Gastrocnemius medialis (tissue), 4 donors: Measurements from ENCODE around the gene JDP2. TPM values are rescaled to one million over a fixed set of nuclear protein-coding genes. Genes with fewer than 3 reads are reported as not detected.

Source experiments
- ATAC-seq, 2 donors: fragments of 150-250 bp; one replicate each; pipeline ENCODE4 v1.9.1; 2016
- DNase-seq, 2 donors: peaks; one replicate each; pipeline ENCODE4 v3.0.0-alpha.2; 2019
- H3K27ac ChIP-seq, 4 donors: fragments of 200-600 bp; sonication (generic); 1 replicate in 1 of 4; 2 replicates in 3 of 4; pipeline ENCODE4 v1.5.1; 2016 to 2018; ENCODE audit warnings: mild to moderate bottlenecking in 2 of 4, moderate library complexity in 1 of 4
- H3K27me3 ChIP-seq, 3 donors: fragments of 200-600 bp; sonication (generic) in 2 of 3; 1 replicate in 1 of 3; 2 replicates in 2 of 3; pipeline versions ENCODE4 v1.5.1 to v1.6.0; 2016 to 2019; ENCODE audit warnings: mild to moderate bottlenecking in 1 of 3, moderate library complexity in 1 of 3
- H3K36me3 ChIP-seq, 2 donors: fragments of 200-600 bp; sonication (generic) in 1 of 2; one replicate each; pipeline ENCODE4 v1.5.1; 2017 to 2018
- H3K4me1 ChIP-seq, 2 donors: fragments of 200-600 bp; sonication (generic) in 1 of 2; one replicate each; pipeline ENCODE4 v1.5.1; 2016 to 2017; ENCODE audit warnings: mild to moderate bottlenecking in 2 of 2
- H3K4me3 ChIP-seq, 4 donors: fragments of 200-600 bp; sonication (generic) in 3 of 4; 1 replicate in 1 of 4; 2 replicates in 3 of 4; pipeline ENCODE4 v1.5.1; 2016 to 2019; ENCODE audit warnings: mild to moderate bottlenecking in 2 of 4
- H3K9me3 ChIP-seq, 3 donors: fragments of 200-600 bp; sonication (generic) in 2 of 3; 1 replicate in 1 of 3; 2 replicates in 2 of 3; pipeline ENCODE4 v1.5.1; 2016 to 2019
- CTCF ChIP-seq, 5 experiments: fragments of 450-650 bp in 3 of 5; fragments of 200-600 bp in 2 of 5; sonication (generic) in 2 of 5; IDR thresholded peaks in 4 of 5; conservative IDR thresholded peaks in 1 of 5; 1 replicate in 4 of 5; 2 replicates in 1 of 5; pipeline ENCODE4 v1.5.1; 2016 to 2019; ENCODE audit warnings: antibody characterized with exemption in 5 of 5, mild to moderate bottlenecking in 3 of 5, moderate library complexity in 3 of 5
- POLR2A ChIP-seq, 2 donors: fragments of 450-650 bp; IDR thresholded peaks; one replicate each; pipeline ENCODE4 v1.6.1; 2017; ENCODE audit warnings: antibody characterized with exemption in 2 of 2, mild to moderate bottlenecking in 2 of 2, moderate library complexity in 2 of 2
- in situ Hi-C, 4 donors: fragments of 200-750 bp; cut with MboI; loops; one replicate each; pipeline versions ENCODE4 v1.15.0 to v1.8.0; 2017; ENCODE audit warnings: low sequenced_read_pairs in 4 of 4
- intact Hi-C: fragments of 100-400 bp; cut with DNase I; formaldehyde crosslinking; loops from one replicate; pipeline ENCODE4 v1.15.1; 2023; ENCODE audit warnings: low total_unique reads
- total RNA-seq, 4 donors: library from RNA; depleted of rRNA; stranded (reverse); fragments of >200 nt; gene quantifications; one replicate each; pipeline versions ENCODE4 v1.1.0 to v1.2.3, GENCODE V29; 2016

Gene JDP2
- total RNA-seq, 4 donors from 2014 or later, result 17.3 to 80.2 (median 31.7) TPM

GRCh38 chr14:75441728-75442127, 13.9 kb downstream of the JDP2 start:
- no peak for DNase-seq
- Histone ChIP-seq H3K27ac (peak overlapping the region; percentile 78 to 93 (median 84)), H3K27me3 (no peaks in the 10 kb centered on the region), H3K9me3 (no peaks in the 10 kb centered on the region), H3K36me3 (peaks cover 0 to 39% of the 10 kb centered on the region in 2 donors), H3K4me1 (peaks cover 69 to 83% of the 10 kb centered on the region in 2 donors), H3K4me3 (no peak overlapping the region)
- intact Hi-C loops, result no loop called here
- no peak for ATAC-seq
- TF ChIP-seq POLR2A (IDR thresholded peaks at IDR 0.05) (no peak), CTCF (IDR thresholded peaks at IDR 0.05 in 4 of 5, conservative IDR thresholded peaks at IDR 0.05 in 1 of 5) (no peak)
- in situ Hi-C loops, result no loop called here

- peak overlapping the region; percentile 78 to 93 (median 84) for H3K27ac ChIP-seq
- H3K9me3 ChIP-seq, result no peaks in the 10 kb centered on the region
- H3K4me1 ChIP-seq, result peaks cover 69 to 83% of the 10 kb centered on the region in 2 donors
- H3K4me3 ChIP-seq, result no peak overlapping the region
- H3K36me3 ChIP-seq, result peaks cover 0 to 39% of the 10 kb centered on the region in 2 donors
- no peak for TF ChIP-seq POLR2A (IDR thresholded peaks at IDR 0.05)
- TF ChIP-seq CTCF (IDR thresholded peaks at IDR 0.05 in 4 of 5, conservative IDR thresholded peaks at IDR 0.05 in 1 of 5), result no peak
- no peaks in the 10 kb centered on the region for H3K27me3 ChIP-seq
- in situ Hi-C loops, result no loop called here
- no peak for DNase-seq
- no peak for ATAC-seq
- intact Hi-C loops, result no loop called here
Observed at GRCh38 chr14:75442166-75442565, 14.3 kb downstream of the JDP2 start.

- no peaks in the 10 kb centered on the region for H3K27me3 ChIP-seq
- TF ChIP-seq CTCF (IDR thresholded peaks at IDR 0.05 in 4 of 5, conservative IDR thresholded peaks at IDR 0.05 in 1 of 5) (no peak), POLR2A (IDR thresholded peaks at IDR 0.05) (no peak)
- peak; percentile 16 to 34 for ATAC-seq
- in situ Hi-C loops (no loop called here), intact Hi-C loops (no loop called here)
- H3K4me3 ChIP-seq, result peak overlapping the region in 1 of 4 donors; percentile 16
- peaks cover 0 to 36% of the 10 kb centered on the region in 2 donors for H3K36me3 ChIP-seq
- H3K27ac ChIP-seq, result peak overlapping the region; percentile 78 to 93 (median 84)
- peaks cover 69 to 83% of the 10 kb centered on the region in 2 donors for H3K4me1 ChIP-seq
- no peaks in the 10 kb centered on the region for H3K9me3 ChIP-seq
- no peak for DNase-seq
Observed at GRCh38 chr14:75442642-75443041, 14.8 kb downstream of the JDP2 start.

- H3K27ac ChIP-seq, result peak overlapping the region; percentile 78 to 93 (median 84)
- TF ChIP-seq CTCF (IDR thresholded peaks at IDR 0.05 in 4 of 5, conservative IDR thresholded peaks at IDR 0.05 in 1 of 5) (no peak), POLR2A (IDR thresholded peaks at IDR 0.05) (no peak)
- H3K9me3 ChIP-seq, result no peaks in the 10 kb centered on the region
- H3K4me3 ChIP-seq, result peak overlapping the region; percentile 1 to 20 (median 14)
- DNase-seq, result peak; percentile 42 to 65
- no peaks in the 10 kb centered on the region for H3K27me3 ChIP-seq
- intact Hi-C loops, result no loop called here
- peaks cover 69 to 84% of the 10 kb centered on the region in 2 donors for H3K4me1 ChIP-seq
- H3K36me3 ChIP-seq, result peaks cover 0 to 29% of the 10 kb centered on the region in 2 donors
- peak; percentile 76 to 84 for ATAC-seq
- in situ Hi-C loops, result no loop called here
Observed at GRCh38 chr14:75443203-75443969, 15.6 kb downstream of the JDP2 start.
